ENCODE measurements around the gene ATAD3A. TPM values are rescaled to one million over a fixed set of nuclear protein-coding genes. Genes with fewer than 3 reads are reported as not detected.

The ATAD3A gene
- total RNA-seq, 1 experiment from 2014 or later = 55.8 TPM

GRCh38 chr1:1582585-1583346 is 70.8 kb downstream of the ATAD3A start:
- H3K4ac ChIP-seq (ENCODE audit: low read depth, low read length) = no peak overlapping the region
- no peak for DNase-seq
- no peaks in the 10 kb centered on the region for H3K79me1 ChIP-seq (ENCODE audit: insufficient read depth, low read depth, low read length, poor library complexity, severe bottlenecking)
- Mint-ChIP-seq H3K36me3 (ENCODE audit: insufficient read depth in 1 of 3, low read depth in 3 of 3) (no peaks in the 10 kb centered on the region), H3K27ac (peak overlapping the region in 1 of 3 experiments; percentile 42; a peak in 1 of 7 replicates), H3K27me3 (ENCODE audit: low read depth) (peaks cover 63% of the 10 kb centered on the region), H3K9me3 (no peaks in the 10 kb centered on the region), H3K4me3 (no peak overlapping the region), H3K4me1 (peaks cover 7 to 10% of the 10 kb centered on the region in 2 experiments; a peak in 3 of 4 replicates)
- no peak overlapping the region for H2BK12ac ChIP-seq (ENCODE audit: insufficient read length, low read depth, low read length)
- H3K56ac ChIP-seq (ENCODE audit: insufficient read length, low read depth, low read length) = no peak overlapping the region
- H3K23ac ChIP-seq (ENCODE audit: insufficient read length, low read depth, low read length) = no peak overlapping the region
- no peak overlapping the region for H3K9ac ChIP-seq (ENCODE audit: extremely low read depth, insufficient read length, low read length)
- H3K14ac ChIP-seq (ENCODE audit: insufficient read depth, low read length) = no peak overlapping the region
- no peak overlapping the region for H3K4me2 ChIP-seq (ENCODE audit: insufficient read depth, insufficient read length, low read length)
- H3K27me3 ChIP-seq (ENCODE audit: insufficient read depth, low read length) = no peaks in the 10 kb centered on the region
- no CpG with 5 or more reads among the region's 9 CpGs for WGBS (ENCODE audit: extremely low coverage, insufficient read length, low lambda C conversion rate)
- H2BK15ac ChIP-seq (ENCODE audit: low read depth, low read length) = no peak overlapping the region
- no peak overlapping the region for H2AFZ ChIP-seq (ENCODE audit: low read length)
- H3K4me1 ChIP-seq (ENCODE audit: insufficient read depth, low read length) = no peaks in the 10 kb centered on the region
- H4K8ac ChIP-seq (replicated peaks; ENCODE audit: insufficient read length, low read depth, low read length) = no peak overlapping the region
- no peak overlapping the region for H2BK5ac ChIP-seq (ENCODE audit: insufficient read length, low read length)
- no peak overlapping the region for H2AK5ac ChIP-seq (ENCODE audit: insufficient read length, low read length)
- H3T11ph ChIP-seq (ENCODE audit: low read length) = no peak overlapping the region
- no peak for TF ChIP-seq CTCF (conservative IDR thresholded peaks at IDR 0.05)
- H3K23me2 ChIP-seq (ENCODE audit: insufficient read length, low read depth, low read length, poor library complexity, severe bottlenecking) = no peaks in the 10 kb centered on the region
- H4K20me1 ChIP-seq (ENCODE audit: control insufficient read depth, insufficient read depth, insufficient read length) = no peaks in the 10 kb centered on the region
- no peak overlapping the region for H3K18ac ChIP-seq (ENCODE audit: insufficient read length, low read depth, low read length)
- no peak overlapping the region for H4K5ac ChIP-seq (ENCODE audit: insufficient read length, low read depth, low read length)
- H2BK120ac ChIP-seq (ENCODE audit: low read depth, low read length, poor library complexity, severe bottlenecking) = no peak overlapping the region
- no peak overlapping the region for H4K91ac ChIP-seq (ENCODE audit: insufficient read length, low read depth, low read length)
- H3K9me3 ChIP-seq (ENCODE audit: control insufficient read depth, low read depth, low read length) = no peaks in the 10 kb centered on the region
- H3K27ac ChIP-seq (ENCODE audit: insufficient read length, low read depth, low read length) = no peak overlapping the region
- H2BK20ac ChIP-seq (ENCODE audit: low read depth, low read length, poor library complexity, severe bottlenecking) = no peak overlapping the region
- no peaks in the 10 kb centered on the region for H3K79me2 ChIP-seq (ENCODE audit: insufficient read depth, low read length)
